GM18870 (cell line): Measurements from ENCODE around the gene IBA57.

Experiments used
- ATAC-seq: cut with Tn5 transposase; IDR thresholded peaks from one replicate; pipeline ENCODE4 v1.9.1; 2021; ENCODE audit warnings: moderate library complexity; ENCODE audit not compliant: unreplicated experiment

IBA57 gene

GRCh38 chr1:228165372-228166169, at the start of gene IBA57:
TSS of gene IBA57 (plus strand) at chr1:228165804. CDS start at chr1:228165817, 13 bp downstream.
- peak; percentile 74 for ATAC-seq

- no peak for ATAC-seq
Observed at GRCh38 chr1:228117335-228117734, 48.3 kb upstream of the IBA57 start.

- no peak for ATAC-seq
Observed at GRCh38 chr1:228118040-228118439, 47.6 kb upstream of the IBA57 start.

GRCh38 chr1:228120351-228120750, 45.3 kb upstream of the IBA57 start:
- ATAC-seq, result no peak

- no peak for ATAC-seq
Observed at GRCh38 chr1:228120857-228121489, 44.6 kb upstream of the IBA57 start.

GRCh38 chr1:228122921-228123441, 42.6 kb upstream of the IBA57 start:
- ATAC-seq, result no peak

GRCh38 chr1:228123505-228123904, 42.1 kb upstream of the IBA57 start:
- ATAC-seq, result no peak

- no peak for ATAC-seq
Observed at GRCh38 chr1:228125185-228125584, 40.4 kb upstream of the IBA57 start.

- no peak for ATAC-seq
Observed at GRCh38 chr1:228131766-228132165, 33.8 kb upstream of the IBA57 start.

- no peak for ATAC-seq
Observed at GRCh38 chr1:228134591-228134990, 31.0 kb upstream of the IBA57 start.

- ATAC-seq, result no peak
Observed at GRCh38 chr1:228136901-228137300, 28.7 kb upstream of the IBA57 start.

GRCh38 chr1:228139406-228139930, 26.1 kb upstream of the IBA57 start:
- ATAC-seq, result no peak

GRCh38 chr1:228139931-228140723, 25.5 kb upstream of the IBA57 start, which contains the start of gene GUK1:
TSS of gene GUK1 (plus strand) at chr1:228140279. CDS start at chr1:228140303, 24 bp downstream.
- peak; percentile 90 for ATAC-seq

GRCh38 chr1:228140724-228141225, 24.8 kb upstream of the IBA57 start:
- no peak for ATAC-seq

- ATAC-seq, result no peak
Observed at GRCh38 chr1:228141226-228142044, 24.2 kb upstream of the IBA57 start.

- ATAC-seq, result no peak
Observed at GRCh38 chr1:228142155-228142691, 23.4 kb upstream of the IBA57 start.

- ATAC-seq, result no peak
Observed at GRCh38 chr1:228142701-228143136, 22.9 kb upstream of the IBA57 start.

- no peak for ATAC-seq
Observed at GRCh38 chr1:228143480-228144192, 22.0 kb upstream of the IBA57 start.
